ENCODE measurements around the gene NHERF1. TPM values are rescaled to one million over a fixed set of nuclear protein-coding genes. Genes with fewer than 3 reads are reported as not detected.

Gene NHERF1
- total and polyA plus RNA-seq, 9 of the 15 experiments (the other 6 are each of a cell fraction or from before 2014, with no cell fraction given), result 11.4 to 79.9 (median 36.9) TPM

GRCh38 chr17:74814453-74814852 is 66.0 kb downstream of the NHERF1 start:
- BruUV-seq (replicated peaks), result no TSS peak
- H3K9me3 ChIP-seq (replicated peaks; ENCODE audit: control insufficient read depth, insufficient read depth, low read depth, low read length), result no peaks in the 10 kb centered on the region

More at GRCh38 chr17:74814453-74814852, 66.0 kb downstream of the NHERF1 start:
- H3K79me2 ChIP-seq (ENCODE audit: control insufficient read depth, insufficient read depth, low read length), result no peaks in the 10 kb centered on the region
- H3K9ac ChIP-seq (ENCODE audit: insufficient read depth in 1 of 2, low read depth in 2 of 2, low read length in 2 of 2), result no peak overlapping the region
- WGBS (ENCODE audit: insufficient coverage, low coverage, missing lambda C conversion rate), result 69% methylated on average over 5 of the region's 5 CpGs
- no peaks in the 10 kb centered on the region for H3K27me3 ChIP-seq (ENCODE audit: control insufficient read depth in 2 of 2, insufficient read depth in 2 of 2, low read length in 2 of 2)
- ATAC-seq, result no peak
- H3K36me3 ChIP-seq (ENCODE audit: control insufficient read depth, insufficient read depth, low read length), result no peaks in the 10 kb centered on the region; the same call in 2 of the 3 replicates
- ChIA-PET POLR2A (no interaction called here), CTCF (ENCODE audit: low intra/inter-chr PET ratio) (no interaction called here)
- no peaks in the 10 kb centered on the region; the same call in 1 of the 2 replicates for H4K20me1 ChIP-seq (replicated peaks; ENCODE audit: control insufficient read depth, insufficient read depth, low read length)
- in situ Hi-C loops (cut with MboI) (no loop called here), intact Hi-C loops (cut with micrococcal nuclease) (no loop called here)
- no peak for DNase-seq (ENCODE audit: extremely low read depth in 1 of 4, low spot score in 3 of 4)
- no peak overlapping the region for H3K4me2 ChIP-seq (ENCODE audit: insufficient read depth, low read length)
- no peak for TF ChIP-seq CEBPB (tag; IDR thresholded peaks at IDR 0.05)
- no peak for TF ChIP-seq HNRNPK (IDR thresholded peaks at IDR 0.05; ENCODE audit: low read depth, low read length, poor library complexity, severe bottlenecking)
- no peak for TF ChIP-seq ZNF507 (tag; conservative IDR thresholded peaks at IDR 0.05)
- TF ChIP-seq GABPA (tag; conservative IDR thresholded peaks at IDR 0.05; ENCODE audit: low read depth), result no peak
- TF ChIP-seq ZNF347 (CRISPR knock-in tag; IDR thresholded peaks at IDR 0.05; ENCODE audit: low read depth), result no peak
- TF ChIP-seq TAF15 (IDR thresholded peaks at IDR 0.05; ENCODE audit: low read depth, low read length), result no peak
- TF ChIP-seq JUND (IDR thresholded peaks at IDR 0.05; ENCODE audit: borderline replicate concordance, low read depth, low read length), result no peak
- no peak for TF ChIP-seq JUND (tag; IDR thresholded peaks at IDR 0.05; ENCODE audit: borderline replicate concordance, low read depth, low read length)
- TF ChIP-seq, protein P1, sequence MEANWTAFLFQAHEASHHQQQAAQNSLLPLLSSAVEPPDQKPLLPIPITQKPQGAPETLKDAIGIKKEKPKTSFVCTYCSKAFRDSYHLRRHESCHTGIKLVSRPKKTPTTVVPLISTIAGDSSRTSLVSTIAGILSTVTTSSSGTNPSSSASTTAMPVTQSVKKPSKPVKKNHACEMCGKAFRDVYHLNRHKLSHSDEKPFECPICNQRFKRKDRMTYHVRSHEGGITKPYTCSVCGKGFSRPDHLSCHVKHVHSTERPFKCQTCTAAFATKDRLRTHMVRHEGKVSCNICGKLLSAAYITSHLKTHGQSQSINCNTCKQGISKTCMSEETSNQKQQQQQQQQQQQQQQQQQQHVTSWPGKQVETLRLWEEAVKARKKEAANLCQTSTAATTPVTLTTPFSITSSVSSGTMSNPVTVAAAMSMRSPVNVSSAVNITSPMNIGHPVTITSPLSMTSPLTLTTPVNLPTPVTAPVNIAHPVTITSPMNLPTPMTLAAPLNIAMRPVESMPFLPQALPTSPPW (CRISPR knock-in tag; IDR thresholded peaks at IDR 0.05), result no peak
- no peak overlapping the region for H2AFZ ChIP-seq (ENCODE audit: low read depth, low read length)
- H3K27ac ChIP-seq (ENCODE audit: extremely low read depth, low read depth, low read length), result no peak overlapping the region
- H3K4me3 ChIP-seq, result no peak overlapping the region
- no peak for FAIRE-seq
- H3K4me1 ChIP-seq (replicated peaks in 1 of 2; ENCODE audit: control insufficient read depth in 2 of 2, insufficient read depth in 2 of 2, low read length in 2 of 2), result peaks cover 0 to 3% of the 10 kb centered on the region in 2 experiments; a peak in 1 of 5 replicates
- peaks cover under 1% of the 10 kb centered on the region for H3K9me1 ChIP-seq (ENCODE audit: control insufficient read depth, insufficient read depth, low read length)
